ENCODE measurements around the gene ATP10B.

The ATP10B gene

DNA sequence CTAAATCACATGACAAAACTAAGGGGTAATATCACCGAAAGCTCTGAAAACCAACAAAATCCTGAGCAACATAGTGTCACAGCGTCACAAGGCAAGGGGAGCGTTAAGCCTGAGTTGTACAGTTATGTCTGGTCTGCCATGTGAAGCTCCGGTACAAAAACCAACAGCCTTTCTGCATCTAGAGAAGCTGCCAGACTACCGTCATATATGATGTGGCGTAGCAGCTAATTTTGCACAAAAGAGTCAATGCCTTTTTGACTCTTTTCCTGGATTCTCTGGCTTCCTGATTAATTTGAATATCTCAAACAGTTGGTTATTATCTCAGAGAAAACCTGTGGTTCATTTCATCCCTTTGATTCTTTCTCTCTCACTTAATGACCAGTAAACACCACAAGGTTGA is 16.0 kb upstream of the ATP10B start:
- TF ChIP-seq TAF1 (IDR thresholded peaks at IDR 0.05; ENCODE audit: borderline replicate concordance, insufficient read depth, low read length) (no peak), SIN3A (IDR thresholded peaks at IDR 0.05; ENCODE audit: borderline replicate concordance, insufficient read depth, low read length) (no peak), POLR2AphosphoS5 (IDR thresholded peaks at IDR 0.05; ENCODE audit: low read depth, low read length) (no peak), REST (IDR thresholded peaks at IDR 0.05; ENCODE audit: insufficient read depth in 1 of 2, low read depth in 2 of 2, low read length in 2 of 2) (no peak)

DNA sequence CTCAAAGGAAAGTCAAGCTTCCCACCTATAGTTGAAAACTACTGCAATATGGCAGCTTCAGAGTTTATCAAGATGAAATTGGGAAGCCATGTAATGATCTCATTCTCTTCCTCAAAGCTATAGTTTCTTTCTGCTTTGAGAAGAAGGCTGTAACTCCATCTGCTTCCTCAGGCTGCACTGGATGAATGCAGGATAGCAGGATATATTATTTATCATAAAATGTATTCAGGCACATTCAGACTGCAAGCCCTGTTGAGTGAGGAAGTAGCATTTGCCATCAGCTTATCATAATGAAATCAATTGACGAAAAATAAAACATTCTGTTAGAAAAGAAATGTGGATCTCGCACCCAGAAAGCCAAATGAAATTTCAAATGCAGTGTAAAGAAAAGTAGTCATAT is 560 bp downstream of the ATP10B start:
- TF ChIP-seq POLR2AphosphoS5 (IDR thresholded peaks at IDR 0.05; ENCODE audit: low read depth, low read length), result no peak

- no peak for TF ChIP-seq POLR2AphosphoS5 (IDR thresholded peaks at IDR 0.05; ENCODE audit: low read depth, low read length)
- TF ChIP-seq REST (IDR thresholded peaks at IDR 0.05; ENCODE audit: insufficient read depth in 1 of 2, low read depth in 2 of 2, low read length in 2 of 2), result no peak
- no peak for TF ChIP-seq FOXP2 (optimal IDR thresholded peaks at IDR 0.05; ENCODE audit: borderline replicate concordance, extremely low read depth, extremely low read length, insufficient read depth)
- TF ChIP-seq TAF1 (IDR thresholded peaks at IDR 0.05; ENCODE audit: borderline replicate concordance, insufficient read depth, low read length), result no peak
- no peak for TF ChIP-seq SIN3A (IDR thresholded peaks at IDR 0.05; ENCODE audit: borderline replicate concordance, insufficient read depth, low read length)
Observed at GRCh38 chr5:160850421-160850820, 1.6 kb downstream of the ATP10B start.

DNA sequence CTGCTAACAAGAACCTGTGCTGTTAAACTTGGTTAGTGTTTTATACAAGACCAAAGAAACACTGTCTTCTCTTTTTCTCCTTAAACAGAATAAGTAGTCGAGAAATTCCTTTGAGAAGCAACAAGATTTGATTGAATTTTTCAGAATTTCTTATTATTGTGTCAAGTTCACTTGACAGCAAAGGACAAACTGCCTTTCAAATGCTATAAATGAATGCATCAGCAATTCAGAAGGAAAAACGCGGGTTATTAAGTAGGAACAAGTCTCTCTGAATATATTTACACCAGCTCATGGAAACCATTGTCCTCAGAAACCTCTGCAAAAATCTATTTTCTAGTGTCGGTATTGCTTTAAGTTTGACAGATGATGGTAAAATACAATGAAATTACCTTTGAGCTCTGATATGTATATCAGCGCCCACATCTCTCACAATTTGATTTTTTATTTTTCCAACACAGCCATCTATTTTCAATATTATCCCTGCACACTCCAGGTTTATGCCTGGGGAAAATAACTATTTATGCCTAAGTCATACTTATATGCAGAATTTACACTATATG is 4.4 kb downstream of the ATP10B start:
- TF ChIP-seq SIN3A (IDR thresholded peaks at IDR 0.05; ENCODE audit: borderline replicate concordance, insufficient read depth, low read length) (no peak), POLR2AphosphoS5 (IDR thresholded peaks at IDR 0.05; ENCODE audit: low read depth, low read length) (no peak), FOXP2 (optimal IDR thresholded peaks at IDR 0.05; ENCODE audit: borderline replicate concordance, extremely low read depth, extremely low read length, insufficient read depth) (no peak), TAF1 (IDR thresholded peaks at IDR 0.05; ENCODE audit: borderline replicate concordance, insufficient read depth, low read length) (no peak), REST (IDR thresholded peaks at IDR 0.05; ENCODE audit: insufficient read depth in 1 of 2, low read depth in 2 of 2, low read length in 2 of 2) (no peak)

DNA sequence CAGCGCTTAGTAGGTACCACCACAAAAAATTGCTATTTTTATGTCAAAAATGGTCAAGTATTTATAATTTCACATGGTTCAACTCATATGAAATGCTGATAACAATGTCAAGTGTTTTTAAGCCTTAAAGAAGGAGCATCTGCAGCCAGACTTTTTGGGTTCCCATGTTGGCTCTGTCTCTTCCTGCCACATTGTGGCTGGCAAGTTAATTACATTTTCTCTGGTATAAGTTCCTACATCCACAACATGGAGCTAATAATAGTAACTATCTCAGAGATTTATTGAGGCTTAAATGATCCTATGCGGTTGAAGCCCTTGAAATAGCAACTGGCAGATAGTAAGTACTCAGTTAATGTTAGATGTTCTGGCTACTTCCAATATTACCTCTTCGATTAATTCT is 5.4 kb downstream of the ATP10B start:
- TF ChIP-seq SIN3A (IDR thresholded peaks at IDR 0.05; ENCODE audit: borderline replicate concordance, insufficient read depth, low read length) (no peak), REST (IDR thresholded peaks at IDR 0.05; ENCODE audit: insufficient read depth in 1 of 2, low read depth in 2 of 2, low read length in 2 of 2) (no peak), TAF1 (IDR thresholded peaks at IDR 0.05; ENCODE audit: borderline replicate concordance, insufficient read depth, low read length) (no peak), FOXP2 (optimal IDR thresholded peaks at IDR 0.05; ENCODE audit: borderline replicate concordance, extremely low read depth, extremely low read length, insufficient read depth) (no peak), POLR2AphosphoS5 (IDR thresholded peaks at IDR 0.05; ENCODE audit: low read depth, low read length) (no peak)

All from PFSK-1 (cell line).